Suppressor macrophage treated with lipopolysaccharide for 1 hour (primary cell): ENCODE data around the gene MS4A12.
"Not testable (repeated sequence)": the region's sequence is repeated elsewhere in the genome, so short reads cannot be mapped to it uniquely, and the experiment has no call there.

Experiments used
- DNase-seq, 3 donors: peaks; one replicate each; pipeline ENCODE4 v3.0.0-alpha.2; 2020 to 2022

The MS4A12 gene

DNA sequence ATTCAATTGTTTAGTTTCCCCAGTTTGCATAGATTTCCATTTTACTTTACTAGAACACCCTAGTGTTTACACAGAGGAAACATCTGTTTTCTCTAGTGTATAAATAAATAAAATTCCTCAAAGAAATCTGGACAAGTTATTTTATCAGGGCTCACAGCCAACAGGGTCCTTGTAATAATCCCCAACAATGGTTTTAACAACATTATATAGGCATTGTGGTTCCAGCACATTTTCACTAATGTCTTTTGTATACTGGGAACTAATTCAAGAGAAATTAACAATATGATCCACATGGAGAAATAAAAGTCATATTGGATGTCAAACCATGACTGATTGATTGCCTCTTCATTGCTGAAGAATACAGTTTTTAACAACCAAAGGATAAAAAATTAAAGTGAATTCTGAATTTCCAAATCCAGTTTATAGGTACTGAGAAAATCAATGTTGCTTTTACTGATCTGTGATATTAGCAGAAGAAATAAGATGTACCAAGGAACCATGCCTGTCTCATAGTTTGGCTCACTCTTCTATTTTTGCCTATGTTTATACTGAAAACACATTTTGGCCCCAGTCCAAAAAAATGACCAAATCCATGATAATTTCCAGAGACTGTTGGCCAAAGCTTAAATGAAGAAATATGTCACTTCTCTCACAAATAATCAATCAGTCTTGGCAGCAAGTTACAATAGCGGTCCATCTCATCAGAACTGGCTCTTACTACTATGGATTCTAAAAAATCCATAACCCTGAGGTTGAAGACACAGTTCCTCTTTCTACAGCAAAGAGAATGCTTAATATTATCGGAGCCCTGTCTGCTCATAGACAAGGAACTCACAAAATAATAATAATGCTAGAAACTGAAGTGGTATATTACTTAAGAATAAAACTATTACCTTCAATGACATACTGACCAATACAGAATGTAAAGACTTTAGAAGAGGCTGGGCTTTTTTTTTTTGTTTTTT lies 21.2 kb downstream of the MS4A12 start:
- peak in 1 of 3 donors; percentile 32 for DNase-seq

- no peak for DNase-seq
Measured at GRCh38 chr11:60515144-60515855, 22.7 kb downstream of the MS4A12 start, which contains the start of gene MS4A13. TSS of gene MS4A13 (plus strand) at chr11:60515392. CDS start at chr11:60518084, 2,692 bp downstream.

GRCh38 chr11:60528465-60528864 lies 35.9 kb downstream of the MS4A12 start:
- no peak for DNase-seq

DNA sequence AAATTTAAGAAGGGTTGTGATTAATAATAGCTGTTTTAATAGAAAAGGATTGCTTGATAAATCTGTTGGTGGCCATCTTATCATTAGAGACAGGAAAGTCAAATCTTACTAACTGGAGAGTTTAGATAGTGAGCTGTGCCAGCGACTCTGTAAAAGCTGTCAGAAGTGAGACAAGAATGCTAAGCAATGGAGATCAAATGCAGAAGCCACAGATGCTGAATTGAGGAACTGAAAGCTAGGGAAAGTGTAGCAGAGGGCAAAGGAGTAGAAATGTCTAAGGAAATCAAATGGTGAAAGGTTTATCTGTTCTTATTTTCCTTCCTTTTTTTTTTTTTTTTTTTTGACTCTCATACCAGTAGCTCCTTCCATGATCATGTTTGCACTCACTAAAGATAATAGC lies 36.4 kb downstream of the MS4A12 start:
- peak; percentile 65 to 79 (median 68) for DNase-seq

DNA sequence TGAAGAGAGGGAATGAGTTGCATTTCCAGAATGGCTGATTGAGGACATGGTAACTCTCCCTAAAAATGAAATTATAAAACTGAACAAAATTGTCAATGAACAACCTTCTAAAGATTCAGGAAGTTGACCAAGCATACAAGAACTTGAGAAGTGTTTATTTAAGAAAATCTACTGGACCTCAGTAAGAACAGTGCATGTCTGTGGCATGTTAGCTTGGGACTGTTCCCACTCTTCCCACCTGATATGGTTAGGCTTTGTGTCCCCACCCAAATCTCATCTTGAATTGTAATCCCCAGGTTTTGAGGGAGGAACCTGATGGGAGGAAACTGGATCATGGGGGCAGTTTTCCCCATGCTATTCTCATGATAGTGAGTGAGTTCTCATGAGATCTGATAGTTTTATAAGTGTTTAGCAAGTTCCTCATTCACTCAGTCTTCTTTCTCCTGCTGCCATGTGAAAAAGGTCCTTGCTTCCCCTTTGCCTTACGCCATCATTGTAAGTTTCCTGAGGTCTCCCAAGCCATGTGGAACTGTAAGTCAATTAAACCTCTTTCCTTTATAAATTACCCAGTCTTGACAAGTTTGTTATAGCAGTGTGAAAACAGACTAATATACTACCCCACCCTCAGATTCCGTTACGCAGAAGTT lies 38.0 kb downstream of the MS4A12 start:
- peak in 1 of 3 donors; percentile 20 for DNase-seq

DNA sequence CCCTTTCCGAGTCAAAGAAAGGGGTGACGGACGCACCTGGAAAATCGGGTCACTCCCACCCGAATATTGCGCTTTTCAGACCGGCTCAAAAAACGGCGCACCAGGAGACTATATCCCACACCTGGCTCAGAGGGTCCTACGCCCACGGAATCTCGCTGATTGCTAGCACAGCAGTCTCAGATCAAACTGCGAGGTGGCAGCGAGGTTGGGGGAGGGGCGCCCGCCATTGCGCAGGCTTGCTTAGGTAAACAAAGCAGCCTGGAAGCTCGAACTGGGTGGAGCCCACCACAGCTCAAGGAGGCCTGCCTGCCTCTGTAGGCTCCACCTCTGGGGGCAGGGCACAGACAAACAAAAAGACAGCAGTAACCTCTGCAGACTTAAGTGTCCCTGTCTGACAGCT lies 39.8 kb downstream of the MS4A12 start:
- not testable (repeated sequence) for DNase-seq

GRCh38 chr11:60538627-60539026 lies 46.0 kb downstream of the MS4A12 start:
- not testable (repeated sequence) for DNase-seq

DNA sequence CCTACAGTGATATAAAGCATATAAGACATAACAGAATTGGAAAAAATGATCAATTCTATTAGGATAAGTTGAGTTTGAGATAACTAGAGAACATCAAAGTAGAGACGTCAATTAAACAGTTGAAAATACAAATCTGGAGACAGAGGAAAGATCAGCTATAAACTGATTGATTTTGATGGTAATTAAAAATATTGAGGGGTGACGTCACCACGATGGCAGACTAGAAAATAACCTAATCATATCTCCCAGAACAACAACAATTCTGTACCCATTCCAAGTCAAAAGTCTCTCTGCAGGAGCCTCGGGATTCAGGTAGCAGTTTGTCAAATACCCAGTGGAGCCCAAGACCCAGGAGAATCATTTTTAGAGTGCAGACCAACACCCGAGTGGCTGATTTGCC lies 51.5 kb downstream of the MS4A12 start:
- no peak for DNase-seq
